GM12878 (cell line): ENCODE results near the gene TRIOBP. TPM values are rescaled to one million over a fixed set of nuclear protein-coding genes. Genes with fewer than 3 reads are reported as not detected.

Experiments
- BCLAF1 ChIP-seq: fragments of 450-650 bp; IDR thresholded peaks from 2 replicates; pipeline ENCODE4 v1.6.1; 2017; ENCODE audit warnings: antibody characterized with exemption, mild to moderate bottlenecking, moderate library complexity
- BMI1 ChIP-seq: fragments of 450-650 bp; IDR thresholded peaks from 2 replicates; pipeline ENCODE4 v1.6.1; 2016; ENCODE audit warnings: mild to moderate bottlenecking, moderate library complexity, borderline replicate concordance
- ELK1 ChIP-seq: IDR thresholded peaks from 2 replicates; pipeline ENCODE4 v1.6.1; 2012; ENCODE audit warnings: low read depth, low read length, improper control_type of control experiment
- ETV6 ChIP-seq, 2 experiments: fragments of 450-650 bp in 1 of 2; IDR thresholded peaks in 1 of 2; conservative IDR thresholded peaks in 1 of 2; 2 replicates each; pipeline ENCODE4 v1.6.1; 2014; ENCODE audit warnings: antibody characterized with exemption in 1 of 2, borderline replicate concordance in 1 of 2, low read depth in 1 of 2, mild to moderate bottlenecking in 1 of 2, moderate library complexity in 1 of 2
- HDGF ChIP-seq: fragments of 450-650 bp; IDR thresholded peaks from 2 replicates; pipeline ENCODE4 v1.6.1; 2016; ENCODE audit warnings: antibody characterized with exemption
- JUNB ChIP-seq: IDR thresholded peaks from 2 replicates; pipeline ENCODE4 v1.6.1; 2016; ENCODE audit warnings: antibody characterized with exemption, mild to moderate bottlenecking
- MEF2B ChIP-seq: fragments of 450-650 bp; IDR thresholded peaks from 2 replicates; pipeline ENCODE4 v1.6.1; 2018; ENCODE audit warnings: mild to moderate bottlenecking, moderate library complexity; ENCODE audit not compliant: partially characterized antibody, poor library complexity, severe bottlenecking
- MLLT1 ChIP-seq: fragments of 450-650 bp; IDR thresholded peaks from 2 replicates; pipeline ENCODE4 v1.6.1; 2016; ENCODE audit warnings: mild to moderate bottlenecking
- NFYB ChIP-seq: IDR thresholded peaks from 2 replicates; pipeline ENCODE4 v1.6.1; 2011; ENCODE audit warnings: low read depth, mild to moderate bottlenecking, low read length, improper control_type of control experiment, moderate library complexity; ENCODE audit not compliant: insufficient read depth
- NR2C2 ChIP-seq: IDR thresholded peaks from 2 replicates; pipeline ENCODE4 v1.6.1; 2011; ENCODE audit warnings: borderline replicate concordance, low read depth; ENCODE audit not compliant: control insufficient read depth, insufficient read length
- PBX3 ChIP-seq: IDR thresholded peaks from 2 replicates; pipeline ENCODE4 v1.6.1; 2011; ENCODE audit warnings: mild to moderate bottlenecking, low read depth, low read length, moderate library complexity; ENCODE audit not compliant: insufficient replicate concordance
- SIN3A ChIP-seq: IDR thresholded peaks from 2 replicates; pipeline ENCODE4 v1.6.1; 2012; ENCODE audit warnings: low read depth, low read length, improper control_type of control experiment
- SKIL ChIP-seq: fragments of 450-650 bp; IDR thresholded peaks from 2 replicates; pipeline ENCODE4 v1.6.1; 2017; ENCODE audit warnings: mild to moderate bottlenecking, low read depth, inconsistent platforms; ENCODE audit not compliant: poor library complexity, severe bottlenecking
- STAT3 ChIP-seq: IDR thresholded peaks from 2 replicates; pipeline ENCODE4 v1.6.1; 2011; ENCODE audit warnings: low read depth, low read length, improper control_type of control experiment
- SUZ12 ChIP-seq: fragments of 200-600 bp; sonication (generic); IDR thresholded peaks from one replicate; pipeline ENCODE4 v1.6.1; 2018; ENCODE audit warnings: antibody characterized with exemption, mild to moderate bottlenecking; ENCODE audit not compliant: unreplicated experiment
- TBL1XR1 ChIP-seq: IDR thresholded peaks from 2 replicates; pipeline ENCODE4 v1.6.1; 2012; ENCODE audit warnings: low read depth, low read length, improper control_type of control experiment
- TCF3 ChIP-seq: IDR thresholded peaks from 2 replicates; pipeline ENCODE4 v1.6.1; 2012; ENCODE audit warnings: low read depth, mild to moderate bottlenecking, low read length, borderline replicate concordance; ENCODE audit not compliant: insufficient read depth
- ZBED1 ChIP-seq: IDR thresholded peaks from 2 replicates; pipeline ENCODE4 v1.6.1; 2016; ENCODE audit warnings: borderline replicate concordance
- ZNF622 ChIP-seq: fragments of 450-650 bp; IDR thresholded peaks from 2 replicates; pipeline ENCODE4 v1.6.1; 2017; ENCODE audit warnings: mild to moderate bottlenecking, inconsistent platforms
- ZSCAN29 ChIP-seq: fragments of 450-650 bp; IDR thresholded peaks from 2 replicates; pipeline ENCODE4 v1.6.1; 2017; ENCODE audit warnings: mild to moderate bottlenecking, moderate library complexity
- polyA plus RNA-seq, 11 experiments: library from polyadenylated mRNA; depleted of rRNA in 4 of 11; unstranded in 6 of 11; stranded (reverse) in 5 of 11; fragments of >200 nt; fragmentation: Nextera tagmentation in 4 of 11; fragmentation: Illumina TruSeq in 1 of 11; extraction: Ambion mirVana in 4 of 11; extraction: Trizol in 1 of 11; gene quantifications; 1 replicate in 1 of 11; 2 replicates in 10 of 11; pipeline versions ENCODE4 v1.2.1 to v1.2.3, GENCODE V29; 2011 to 2016; ENCODE audit warnings: inconsistent platforms in 2 of 11, missing spikeins in 2 of 11, low read depth in 1 of 11
- total RNA-seq, 4 experiments: library from RNA; depleted of rRNA in 3 of 4; stranded (reverse); fragments of >200 nt in 3 of 4; fragmentation: Illumina TruSeq in 1 of 4; extraction: Trizol in 1 of 4; gene quantifications; 2 replicates each; pipeline versions ENCODE4 v1.2.1 to v1.2.3, GENCODE V29; 2013 to 2021

The TRIOBP gene
- total and polyA plus RNA-seq, 10 of the 15 experiments (the other 5 are each of a cell fraction or from before 2014, with no cell fraction given), result 0.21 to 23.6 (median 11.9) TPM

- TF ChIP-seq PBX3 (no peak), SIN3A (peak; percentile 77; the same call in 1 of the 2 replicates), TBL1XR1 (no peak), ETV6 (conservative IDR thresholded peaks at IDR 0.05 in 1 of 2, IDR thresholded peaks at IDR 0.05 in 1 of 2; ENCODE audit: borderline replicate concordance in 1 of 2, low read depth in 1 of 2) (no peak), NFYB (peak; percentile 89), ZBED1 (no peak), BCLAF1 (no peak), JUNB (no peak), NR2C2 (no peak), STAT3 (no peak), BMI1 (no peak), SUZ12 (no peak), ELK1 (no peak), MLLT1 (peak; percentile 40; the same call in 1 of the 2 replicates), HDGF (peak; percentile 49), ZNF622 (no peak), MEF2B (no peak), SKIL (no peak), TCF3 (no peak), ZSCAN29 (no peak)
These were observed 21.6 kb upstream of the TRIOBP start, which contains the start of gene LGALS1 (continued) for GRCh38 chr22:37674951-37675929.
